ENCODE measurements around the gene YJU2. TPM values are rescaled to one million over a fixed set of nuclear protein-coding genes. Genes with fewer than 3 reads are reported as not detected.

The YJU2 gene
- total and polyA plus RNA-seq, 2 of the 8 experiments (the other 6 are each of a cell fraction or from before 2014, with no cell fraction given) = 26.8 to 27.7 TPM

DNA sequence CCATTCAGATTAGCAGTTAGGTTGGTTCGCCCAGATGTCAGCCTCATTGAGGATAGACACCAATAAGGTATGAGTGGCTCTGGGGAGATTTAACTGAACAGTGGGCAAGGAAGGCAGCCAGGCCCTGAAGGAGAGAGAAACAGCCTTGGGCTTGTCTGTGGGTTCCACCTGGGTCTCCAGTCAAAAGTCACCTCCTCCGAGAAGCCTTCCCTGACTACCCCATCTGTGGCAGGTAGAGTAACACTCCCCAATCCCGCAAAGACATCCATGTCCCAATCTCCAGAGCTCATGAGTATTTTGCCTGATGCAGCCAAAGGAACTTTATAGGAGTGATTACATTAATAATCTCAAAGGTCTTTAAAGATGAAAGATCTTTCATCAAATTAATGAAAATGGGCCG is 8.0 kb upstream of the YJU2 start:
- Histone ChIP-seq H3K27me3 (replicated peaks in 1 of 4; ENCODE audit: control insufficient read depth in 3 of 4, extremely low read depth in 1 of 4, insufficient read depth in 3 of 4, low read length in 3 of 4) (no peaks in the 10 kb centered on the region; a peak in 1 of 7 replicates), H4K5ac (ENCODE audit: insufficient read length, low read depth, low read length) (no peak overlapping the region), H3K36me3 (ENCODE audit: control insufficient read depth in 2 of 4, insufficient read depth in 4 of 4, low read length in 3 of 4) (no peaks in the 10 kb centered on the region), H2BK12ac (ENCODE audit: low read depth, low read length) (no peak overlapping the region), H3K4me3 (ENCODE audit: extremely low read depth in 1 of 4, insufficient read depth in 2 of 4, low read depth in 3 of 4, low read length in 4 of 4) (no peak overlapping the region), H3K23me2 (ENCODE audit: low read depth, low read length) (no peaks in the 10 kb centered on the region), H3K27ac (ENCODE audit: low read depth, low read length) (no peak overlapping the region), H3K18ac (ENCODE audit: extremely low read depth, low read length) (no peak overlapping the region), H2BK120ac (replicated peaks; ENCODE audit: low read depth, low read length) (no peak overlapping the region), H3K79me2 (ENCODE audit: control insufficient read depth in 1 of 2, insufficient read depth in 2 of 2, low read length in 2 of 2) (no peaks in the 10 kb centered on the region), H3K9me3 (ENCODE audit: insufficient read depth in 2 of 2, low read depth in 1 of 2, low read length in 1 of 2) (peaks cover 0 to 6% of the 10 kb centered on the region in 2 experiments; a peak in 2 of 4 replicates), H3K23ac (ENCODE audit: insufficient read length) (no peak overlapping the region), H2BK20ac (ENCODE audit: low read length) (no peak overlapping the region), H2AK5ac (ENCODE audit: low read depth, low read length) (no peak overlapping the region), H3K56ac (replicated peaks; ENCODE audit: insufficient read length, low read depth, low read length) (no peak overlapping the region), H4K91ac (replicated peaks; ENCODE audit: insufficient read length, low read length) (no peak overlapping the region), H3K4me2 (ENCODE audit: insufficient read depth in 1 of 2, low read depth in 2 of 2, low read length in 2 of 2) (no peak overlapping the region), H3K4ac (replicated peaks; ENCODE audit: insufficient read length, low read depth, low read length) (no peak overlapping the region), H3K79me1 (ENCODE audit: low read depth, low read length) (no peaks in the 10 kb centered on the region), H3K9ac (replicated peaks in 1 of 4; ENCODE audit: extremely low read depth in 1 of 4, low read depth in 3 of 4, low read length in 3 of 4) (no peak overlapping the region), H2BK5ac (ENCODE audit: low read depth, low read length) (no peak overlapping the region), H2AFZ (ENCODE audit: low read length) (no peak overlapping the region), H2BK15ac (ENCODE audit: low read length) (no peak overlapping the region), H4K8ac (ENCODE audit: extremely low read depth, insufficient read depth, low read length) (no peak overlapping the region), H3K4me1 (replicated peaks in 1 of 4; ENCODE audit: control insufficient read depth in 3 of 4, insufficient read depth in 4 of 4, low read length in 3 of 4) (no peaks in the 10 kb centered on the region), H3K14ac (ENCODE audit: insufficient read length) (no peak overlapping the region), H4K20me1 (replicated peaks in 1 of 2; ENCODE audit: control insufficient read depth in 1 of 2, insufficient read depth in 2 of 2, low read length in 2 of 2) (no peaks in the 10 kb centered on the region)
- FAIRE-seq (no peak), DNase-seq (ENCODE audit: low read depth in 1 of 2, low spot score in 2 of 2) (no peak)
- TF ChIP-seq SRF (IDR thresholded peaks at IDR 0.05; ENCODE audit: low read depth, low read length) = no peak
- TF ChIP-seq BACH1 (IDR thresholded peaks at IDR 0.05; ENCODE audit: low read length) = no peak
- TF ChIP-seq HDAC6 (IDR thresholded peaks at IDR 0.05; ENCODE audit: low read depth, low read length) = no peak
- no peak for TF ChIP-seq EP300 (IDR thresholded peaks at IDR 0.05; ENCODE audit: borderline replicate concordance in 1 of 2, low read depth in 2 of 2, low read length in 2 of 2)
- no peak for TF ChIP-seq SIX5 (IDR thresholded peaks at IDR 0.05; ENCODE audit: low read depth, low read length)
- ChIA-PET CTCF (ENCODE audit: partially characterized antibody) (interaction anchor here (0.7 kb wide), 1 partner anchor 28 kb away, joined by 3 read pairs; no protein-coding TSS in a partner anchor), POLR2A (ENCODE audit: partially characterized antibody) (interaction anchor here (0.6 to 0.8 kb wide), 2 partner anchors 10 to 84 kb away, joined by 3 read pairs; no protein-coding TSS in a partner anchor)
- 90% methylated on average over 4 of the region's 4 CpGs; no CpG with 5 or more reads in 1 of the 2 experiments for WGBS, 2 experiments (ENCODE audit: extremely low coverage in 1 of 2, insufficient coverage in 1 of 2, insufficient read length in 1 of 2, insufficient replicate concordance in 2 of 2, low coverage in 1 of 2, low lambda C conversion rate in 2 of 2, missing lambda C conversion rate in 1 of 2)
